Measurements from ENCODE around the gene SERPINB3.

- TF ChIP-seq EZH2 (IDR thresholded peaks at IDR 0.05; ENCODE audit: borderline replicate concordance, low read length), result no peak
- TF ChIP-seq CTCF (IDR thresholded peaks at IDR 0.05; ENCODE audit: low read length), result no peak
Measured at GRCh38 chr18:63684718-63685117, 23.0 kb upstream of the SERPINB3 start.

Data from OCI-LY1 (cell line).